CD4-positive, alpha-beta T cell treated with Interleukin-17A for 1 hour (primary cell): ENCODE measurements around the gene PRCP.
A peak's percentile ranks its signal among the peaks of the same experiment; 100 is the strongest.

Source experiments
- DNase-seq: peaks from one replicate; pipeline ENCODE4 v3.0.0-alpha.2; 2020

Gene PRCP

GRCh38 chr11:82906236-82906635 is 6.0 kb upstream of the PRCP start:
- DNase-seq: peak; percentile 56

- no peak for DNase-seq
These were observed 3.8 kb upstream of the PRCP start for GRCh38 chr11:82903843-82904586.

- no peak for DNase-seq
These were observed 2.6 kb upstream of the PRCP start for GRCh38 chr11:82902880-82903279.

DNA sequence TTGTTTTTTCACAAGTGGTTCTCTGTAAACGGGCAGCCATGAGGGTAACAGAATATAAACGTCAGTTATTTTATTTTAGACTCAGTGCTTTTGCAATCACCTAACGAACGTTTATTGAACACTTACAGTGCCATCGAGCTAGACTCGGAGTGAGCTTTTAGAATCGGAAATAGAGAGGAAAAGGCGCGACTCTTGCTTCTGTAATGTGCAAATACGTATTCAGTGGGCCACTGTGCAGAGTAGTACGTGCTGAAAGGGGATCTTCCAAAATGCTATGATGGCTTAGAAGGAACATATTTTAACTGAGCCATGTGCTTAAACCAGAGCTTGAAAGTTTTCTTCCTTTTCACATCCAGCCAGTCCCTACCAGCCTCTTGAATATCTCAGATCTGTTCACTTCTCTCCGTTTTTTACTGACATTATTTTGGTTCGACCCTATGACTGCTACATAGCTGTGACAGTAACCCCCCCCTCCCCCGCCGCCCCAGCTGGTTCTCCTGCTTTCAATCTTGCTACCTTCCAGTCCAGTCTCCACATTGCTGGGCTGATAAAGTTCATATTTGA is 1.8 kb upstream of the PRCP start:
- no peak for DNase-seq

- DNase-seq: peak; percentile 97
These were observed 1.1 kb upstream of the PRCP start, which contains the start of gene DDIAS for GRCh38 chr11:82901165-82901921. DDIAS (plus strand) TSS chr11:82901736; CDS start chr11:82914739, 13,003 bp downstream.

- no peak for DNase-seq
These were observed 313 bp downstream of the PRCP start for GRCh38 chr11:82899957-82900276.

- DNase-seq: peak; percentile 51
These were observed 927 bp downstream of the PRCP start for GRCh38 chr11:82899186-82899820.

- DNase-seq: no peak
These were observed 2.0 kb downstream of the PRCP start for GRCh38 chr11:82898241-82898640.

DNA sequence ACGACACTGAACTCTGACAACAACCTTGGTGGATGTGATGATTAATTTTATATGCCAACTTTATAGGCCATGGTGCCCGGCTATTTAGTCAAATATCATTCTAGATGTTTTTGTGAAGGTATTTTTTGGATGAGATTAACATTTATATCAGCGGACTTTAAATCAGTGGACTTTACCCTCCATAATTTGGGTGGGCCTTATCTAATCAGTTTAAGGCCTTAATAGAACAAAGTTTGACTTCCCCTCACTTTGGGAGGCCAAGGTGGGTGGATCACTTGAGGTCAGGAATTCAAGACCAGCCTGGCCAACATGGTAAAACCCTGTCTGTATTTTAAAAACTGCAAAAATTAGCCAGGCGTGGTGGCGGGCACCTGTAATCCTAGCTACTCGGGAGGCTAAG is 4.0 kb downstream of the PRCP start:
- no peak for DNase-seq

- no peak for DNase-seq
These were observed 4.7 kb downstream of the PRCP start for GRCh38 chr11:82895437-82896091.

DNA sequence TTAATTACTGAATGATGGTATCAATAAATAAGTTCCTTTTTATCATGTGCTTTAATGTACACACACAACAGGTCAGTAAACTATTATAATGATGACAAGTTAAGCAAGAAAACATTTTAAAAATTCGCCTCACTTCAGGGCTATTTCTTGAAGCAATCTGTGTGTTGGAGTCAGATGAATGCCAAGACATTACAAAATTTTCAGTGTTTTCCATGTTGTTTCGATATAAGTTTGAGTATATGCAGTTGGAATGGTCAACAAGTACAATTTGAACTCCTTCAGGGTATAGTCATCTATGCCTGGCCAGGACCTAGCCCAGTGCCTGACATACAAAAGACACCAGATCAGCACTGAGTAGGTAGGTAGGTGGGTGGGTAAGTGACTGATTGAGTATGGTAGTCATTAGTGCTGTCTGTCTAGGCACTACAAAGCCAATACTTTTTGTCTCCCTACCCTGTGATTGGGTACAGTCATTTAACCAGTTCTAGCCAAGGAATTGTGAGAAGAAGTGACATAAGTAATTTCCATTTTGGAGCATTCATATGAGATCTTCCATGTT is 7.5 kb downstream of the PRCP start:
- no peak for DNase-seq

DNA sequence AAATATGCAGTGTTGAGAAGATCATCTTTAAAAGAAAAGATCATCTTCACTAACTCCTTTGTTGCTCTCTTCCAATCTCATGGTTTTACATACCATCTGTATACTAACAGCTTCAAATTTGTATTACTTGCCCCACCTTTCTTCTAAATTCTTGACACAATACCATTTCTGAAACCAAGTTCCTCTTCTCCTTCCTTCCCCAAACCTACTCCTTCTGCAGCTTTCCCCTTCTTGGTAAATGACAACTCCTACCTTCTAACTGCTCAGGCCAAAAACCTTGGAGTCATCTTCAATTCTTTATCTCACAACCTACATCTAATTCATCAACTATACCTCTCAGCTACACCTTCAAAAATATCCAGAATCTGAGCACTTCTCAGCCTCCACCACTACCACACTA is 9.3 kb downstream of the PRCP start:
- DNase-seq: no peak

GRCh38 chr11:82890002-82890341 is 10.3 kb downstream of the PRCP start:
- no peak for DNase-seq

DNA sequence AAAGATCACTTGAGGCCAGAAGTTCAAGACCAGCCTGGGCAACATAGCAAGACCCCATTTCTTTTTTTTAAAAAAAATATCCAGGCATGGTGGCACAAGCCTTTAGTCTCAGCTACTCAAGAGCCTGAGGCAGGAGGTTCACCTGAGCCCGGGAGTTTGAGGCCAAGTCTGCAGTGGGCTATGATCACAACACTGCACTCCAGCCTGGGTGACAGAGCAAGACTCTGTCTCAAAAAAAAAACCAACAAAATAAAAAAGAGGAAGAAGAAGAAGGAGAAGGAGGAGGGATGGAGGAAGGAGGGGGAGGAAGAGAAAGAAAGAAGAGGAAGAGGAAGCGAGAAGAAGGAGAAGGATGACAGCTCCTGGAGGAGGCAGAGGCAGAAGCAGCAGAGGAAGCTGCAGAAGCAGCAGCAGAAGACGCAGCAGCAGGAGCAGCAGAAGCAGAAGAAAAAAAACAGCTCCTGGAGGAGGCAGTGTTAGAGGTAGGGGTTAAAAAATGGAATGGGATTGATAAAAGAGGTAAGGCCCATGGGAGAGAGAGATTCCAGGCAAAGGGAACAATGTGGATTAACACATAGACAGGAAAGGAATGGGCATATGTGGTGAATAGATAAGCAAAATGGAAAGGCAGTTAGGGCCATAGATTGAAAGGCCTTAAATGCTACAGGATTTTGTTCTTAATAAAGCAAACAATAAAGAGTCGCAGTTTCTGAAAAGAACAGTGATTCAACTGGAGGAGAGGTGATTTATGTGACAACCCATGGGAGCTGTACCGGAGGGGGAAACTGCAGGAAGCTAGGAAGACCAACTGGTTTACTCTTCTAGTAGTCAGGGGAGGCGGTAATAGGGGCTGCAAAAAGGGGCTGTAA is 10.9 kb downstream of the PRCP start:
- DNase-seq: no peak

DNA sequence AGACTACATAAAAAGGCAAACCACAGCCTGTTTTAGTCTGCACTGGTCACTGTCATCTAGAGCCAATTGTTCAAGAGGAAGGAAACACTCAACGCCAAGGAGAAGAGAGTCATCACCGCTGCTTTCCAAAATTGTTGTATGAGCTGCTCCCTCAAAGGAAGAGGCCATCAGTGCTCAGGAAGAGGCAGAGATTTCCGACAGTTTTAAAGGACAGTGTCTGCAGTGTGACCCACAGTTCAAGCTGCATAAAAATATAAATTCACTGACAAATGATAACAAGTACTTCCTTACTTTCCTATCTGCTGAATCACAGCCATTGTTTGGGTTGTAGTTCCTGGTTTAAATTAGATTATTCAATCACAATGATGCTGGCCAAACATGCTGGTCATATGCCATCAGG is 16.4 kb downstream of the PRCP start:
- DNase-seq: no peak

- no peak for DNase-seq
These were observed 25.3 kb downstream of the PRCP start for GRCh38 chr11:82874646-82875523.

GRCh38 chr11:82873919-82874333 is 26.3 kb downstream of the PRCP start:
- DNase-seq: peak; percentile 13

DNA sequence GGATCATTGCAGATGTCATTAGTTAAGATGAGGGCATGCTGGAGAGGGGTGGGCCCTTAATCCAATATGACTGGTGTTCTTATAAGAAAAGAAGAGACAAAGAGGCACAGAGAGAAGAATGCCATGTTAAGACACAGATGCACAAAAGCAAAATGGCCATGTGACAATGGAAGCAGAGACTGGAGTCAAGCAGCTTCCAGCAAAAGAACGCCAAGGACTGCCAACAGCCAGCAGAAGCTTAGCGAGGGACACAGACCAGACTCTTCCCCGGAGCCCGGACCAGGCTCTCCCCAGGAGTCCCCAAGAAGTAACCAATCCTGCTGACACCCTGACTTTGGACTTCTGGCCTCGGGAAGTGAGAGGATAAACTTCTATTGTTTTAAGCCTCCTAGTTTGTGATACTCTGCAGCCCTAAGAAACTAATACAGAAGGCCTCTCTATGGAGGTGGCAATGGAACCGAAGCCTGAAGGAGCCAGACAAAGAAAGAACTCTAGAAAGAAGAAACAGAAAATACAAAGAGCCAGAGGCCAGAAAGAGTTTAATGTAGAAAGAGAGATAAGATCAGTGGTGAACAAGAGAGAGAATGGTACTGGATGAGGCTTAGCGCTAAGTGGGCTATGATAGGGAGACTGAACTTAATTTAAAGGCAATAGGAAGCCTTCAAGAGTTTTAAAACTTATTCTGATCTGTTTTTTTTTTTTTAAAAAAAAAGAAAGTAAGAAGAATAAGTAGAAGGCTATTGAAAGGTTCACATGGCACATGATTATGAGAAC is 27.7 kb downstream of the PRCP start:
- no peak for DNase-seq

DNA sequence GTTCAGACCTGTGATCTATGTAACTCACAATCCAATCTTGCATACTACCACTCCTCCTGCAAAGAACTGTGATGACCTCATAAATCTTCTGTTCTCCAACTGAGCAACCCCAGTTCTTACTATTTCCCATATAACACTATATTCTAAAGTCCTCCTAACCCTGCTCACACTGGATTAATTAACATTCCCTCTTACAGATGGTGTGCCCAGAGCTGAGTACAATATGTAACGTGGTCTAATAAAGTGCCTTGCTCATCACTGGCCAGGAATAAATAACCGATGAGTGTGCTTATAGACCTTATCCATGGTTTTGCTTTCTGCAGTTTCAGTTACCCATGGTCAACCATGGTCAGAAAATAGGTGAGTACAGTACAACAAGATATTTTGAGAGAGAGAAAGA is 28.6 kb downstream of the PRCP start:
- no peak for DNase-seq

- no peak for DNase-seq
These were observed 30.6 kb downstream of the PRCP start for GRCh38 chr11:82869657-82870056.
